Tibial artery (tissue), 4 donors: ENCODE measurements around the gene DSC3.
"Not testable (repeated sequence)": the region's sequence is repeated elsewhere in the genome, so short reads cannot be mapped to it uniquely, and the experiment has no call there.

Source experiments
- DNase-seq, 2 donors: peaks; one replicate each; pipeline ENCODE4 v3.0.0-alpha.2; 2019
- H3K27ac ChIP-seq, 2 donors: fragments of 200-600 bp; sonication (generic) in 1 of 2; 1 replicate in 1 of 2; 2 replicates in 1 of 2; pipeline ENCODE4 v1.5.1; 2018 to 2019; ENCODE audit warnings: mild to moderate bottlenecking in 1 of 2
- H3K27me3 ChIP-seq, 2 donors: fragments of 200-600 bp; sonication (generic) in 1 of 2; one replicate each; pipeline versions ENCODE4 v1.5.1 to v1.6.0; 2016 to 2019
- H3K36me3 ChIP-seq, 3 donors: fragments of 200-600 bp; sonication (generic) in 2 of 3; one replicate each; pipeline ENCODE4 v1.5.1; 2016 to 2019; ENCODE audit warnings: mild to moderate bottlenecking in 2 of 3
- H3K4me1 ChIP-seq, 4 donors: fragments of 200-600 bp; sonication (generic) in 2 of 4; 1 replicate in 3 of 4; 2 replicates in 1 of 4; pipeline ENCODE4 v1.5.1; 2016 to 2019
- H3K4me3 ChIP-seq, 2 donors: fragments of 200-600 bp; sonication (generic) in 1 of 2; 1 replicate in 1 of 2; 2 replicates in 1 of 2; pipeline ENCODE4 v1.5.1; 2018 to 2019; ENCODE audit warnings: mild to moderate bottlenecking in 2 of 2
- H3K9me3 ChIP-seq, 3 donors: fragments of 200-600 bp; sonication (generic) in 1 of 3; one replicate each; pipeline ENCODE4 v1.5.1; 2016 to 2019
- CTCF ChIP-seq, 2 experiments: fragments of 200-600 bp in 1 of 2; fragments of 450-650 bp in 1 of 2; IDR thresholded peaks; one replicate each; pipeline ENCODE4 v1.5.1; 2017 to 2019; ENCODE audit warnings: antibody characterized with exemption in 2 of 2, mild to moderate bottlenecking in 1 of 2, moderate library complexity in 1 of 2
- intact Hi-C: fragments of 100-400 bp; cut with DNase I; formaldehyde crosslinking; loops from one replicate; pipeline ENCODE4 v1.15.0; 2023; ENCODE audit warnings: low total_unique reads

The DSC3 gene

GRCh38 chr18:31041271-31042083 is 1.1 kb downstream of the DSC3 start:
- no peak for DNase-seq
- H3K9me3 ChIP-seq: no peaks in the 10 kb centered on the region
- H3K36me3 ChIP-seq: no peaks in the 10 kb centered on the region
- peaks cover 0 to 37% of the 10 kb centered on the region in 2 donors for H3K27me3 ChIP-seq
- peaks cover 0 to 19% (median 17%) of the 10 kb centered on the region in 4 donors for H3K4me1 ChIP-seq
- intact Hi-C loops: no loop called here
- peak overlapping the region; percentile 20 to 52 for H3K27ac ChIP-seq
- H3K4me3 ChIP-seq: peak overlapping the region; percentile 39 to 46
- TF ChIP-seq CTCF (IDR thresholded peaks at IDR 0.05): no peak

GRCh38 chr18:31040686-31041270 is 1.8 kb downstream of the DSC3 start:
- no peak for TF ChIP-seq CTCF (IDR thresholded peaks at IDR 0.05)
- Histone ChIP-seq H3K9me3 (no peaks in the 10 kb centered on the region), H3K4me3 (peak overlapping the region in 1 of 2 donors; percentile 46), H3K4me1 (peaks cover 0 to 19% (median 17%) of the 10 kb centered on the region in 4 donors), H3K36me3 (no peaks in the 10 kb centered on the region), H3K27ac (peak overlapping the region in 1 of 2 donors; percentile 52), H3K27me3 (peaks cover 0 to 37% of the 10 kb centered on the region in 2 donors)
- no peak for DNase-seq
- intact Hi-C loops: no loop called here

- peaks cover 0 to 19% (median 17%) of the 10 kb centered on the region in 4 donors for H3K4me1 ChIP-seq
- no peaks in the 10 kb centered on the region for H3K36me3 ChIP-seq
- no peak for DNase-seq
- H3K27me3 ChIP-seq: peaks cover 0 to 37% of the 10 kb centered on the region in 2 donors
- no peak for TF ChIP-seq CTCF (IDR thresholded peaks at IDR 0.05)
- intact Hi-C loops: no loop called here
- H3K27ac ChIP-seq: no peak overlapping the region
- H3K9me3 ChIP-seq: no peaks in the 10 kb centered on the region
- no peak overlapping the region for H3K4me3 ChIP-seq
Measured at GRCh38 chr18:31039426-31039825, 3.1 kb downstream of the DSC3 start.

- Histone ChIP-seq H3K27me3 (peaks cover 0 to 29% of the 10 kb centered on the region in 2 donors), H3K4me1 (peaks cover 0 to 16% (median 14%) of the 10 kb centered on the region in 4 donors)
- H3K9me3 ChIP-seq, intact Hi-C loops, H3K27ac ChIP-seq, H3K4me3 ChIP-seq, H3K36me3 ChIP-seq, DNase-seq: not testable (repeated sequence)
Measured at GRCh38 chr18:31037686-31038085, 4.9 kb downstream of the DSC3 start.

GRCh38 chr18:31034541-31034940 is 8.0 kb downstream of the DSC3 start:
- intact Hi-C loops: no loop called here
- Histone ChIP-seq H3K9me3 (no peaks in the 10 kb centered on the region), H3K27me3 (no peaks in the 10 kb centered on the region), H3K4me3 (no peak overlapping the region), H3K4me1 (no peaks in the 10 kb centered on the region), H3K36me3 (no peaks in the 10 kb centered on the region), H3K27ac (no peak overlapping the region)
- DNase-seq: no peak
- no peak for TF ChIP-seq CTCF (IDR thresholded peaks at IDR 0.05)

GRCh38 chr18:31030574-31031278 is 11.8 kb downstream of the DSC3 start:
- Histone ChIP-seq H3K27ac (no peak overlapping the region), H3K36me3 (no peaks in the 10 kb centered on the region), H3K9me3 (no peaks in the 10 kb centered on the region), H3K4me1 (no peaks in the 10 kb centered on the region), H3K4me3 (no peak overlapping the region), H3K27me3 (no peaks in the 10 kb centered on the region)
- no peak for DNase-seq
- intact Hi-C loops: no loop called here
- TF ChIP-seq CTCF (IDR thresholded peaks at IDR 0.05): no peak
